Measurements from ENCODE around the gene CSF3R. TPM values are rescaled to one million over a fixed set of nuclear protein-coding genes. Genes with fewer than 3 reads are reported as not detected.

Gene CSF3R
- total RNA-seq, 4 donors from 2014 or later: 18.9 to 258 (median 41.8) TPM

GRCh38 chr1:36471830-36472641, 10.7 kb downstream of the CSF3R start:
- ATAC-seq (ENCODE audit: low FRiP score) (no peak), DNase-seq (ENCODE audit: low spot score) (no peak)
- no peak for TF ChIP-seq CTCF (IDR thresholded peaks at IDR 0.05)

GRCh38 chr1:36469163-36469562, 13.6 kb downstream of the CSF3R start:
- ATAC-seq (ENCODE audit: low FRiP score) (no peak), DNase-seq (ENCODE audit: low spot score) (no peak)
- no peak for TF ChIP-seq CTCF (IDR thresholded peaks at IDR 0.05)

GRCh38 chr1:36467700-36468455, 14.8 kb downstream of the CSF3R start:
- DNase-seq (ENCODE audit: low spot score) (no peak), ATAC-seq (ENCODE audit: low FRiP score) (no peak)
- no peak for TF ChIP-seq CTCF (IDR thresholded peaks at IDR 0.05)

GRCh38 chr1:36467027-36467410, 15.7 kb downstream of the CSF3R start:
- no peak for TF ChIP-seq CTCF (IDR thresholded peaks at IDR 0.05)
- DNase-seq (ENCODE audit: low spot score) (no peak), ATAC-seq (ENCODE audit: low FRiP score) (no peak)

GRCh38 chr1:36466370-36467026, 16.2 kb downstream of the CSF3R start:
- no peak for TF ChIP-seq CTCF (IDR thresholded peaks at IDR 0.05)
- ATAC-seq (ENCODE audit: low FRiP score) (no peak), DNase-seq (ENCODE audit: low spot score) (no peak)

- no peak for TF ChIP-seq CTCF (IDR thresholded peaks at IDR 0.05)
- ATAC-seq (ENCODE audit: low FRiP score) (no peak), DNase-seq (ENCODE audit: low spot score) (no peak)
Measured at GRCh38 chr1:36465731-36466369, 16.9 kb downstream of the CSF3R start.

All from omental fat pad (tissue), 4 donors.